Astrocyte of the cerebellum (primary cell): ENCODE measurements around the gene MGRN1.

Experiments
- DNase-seq: peaks from one replicate; pipeline ENCODE4 v3.0.0-alpha.2; 2011; ENCODE audit warnings: low read depth
- H3K4me3 ChIP-seq: 2 replicates; pipeline ENCODE4 v1.5.1; 2011; ENCODE audit warnings: mild to moderate bottlenecking, low read depth, low read length, moderate library complexity
- CTCF ChIP-seq: IDR thresholded peaks from 2 replicates; pipeline ENCODE4 v1.5.1; 2012; ENCODE audit warnings: low read length, low read depth, moderate library complexity, mild to moderate bottlenecking; ENCODE audit errors: missing control alignments
- in situ Hi-C: cut with HindIII; loops from 2 replicates; pipeline ENCODE4 v1.10.0; 2017; ENCODE audit warnings: low sequenced_read_pairs

MGRN1 gene

GRCh38 chr16:4594433-4595410 lies 29.9 kb upstream of the MGRN1 start:
- no peak for TF ChIP-seq CTCF
- H3K4me3 ChIP-seq: no peak overlapping the region
- in situ Hi-C loops: no loop called here
- no peak for DNase-seq

GRCh38 chr16:4597174-4597573 lies 27.5 kb upstream of the MGRN1 start:
- in situ Hi-C loops: no loop called here
- no peak for DNase-seq
- TF ChIP-seq CTCF: no peak

GRCh38 chr16:4599037-4599436 lies 25.6 kb upstream of the MGRN1 start:
- in situ Hi-C loops: no loop called here
- TF ChIP-seq CTCF: no peak
- DNase-seq: no peak
- H3K4me3 ChIP-seq: no peak overlapping the region

More at GRCh38 chr16:4597174-4597573, 27.5 kb upstream of the MGRN1 start:
- no peak overlapping the region for H3K4me3 ChIP-seq

GRCh38 chr16:4599545-4599944 lies 25.1 kb upstream of the MGRN1 start:
- TF ChIP-seq CTCF: no peak
- DNase-seq: no peak
- in situ Hi-C loops: no loop called here
- no peak overlapping the region for H3K4me3 ChIP-seq

GRCh38 chr16:4601036-4601863 lies 23.4 kb upstream of the MGRN1 start:
- no peak for DNase-seq
- TF ChIP-seq CTCF: no peak
- in situ Hi-C loops: no loop called here
- H3K4me3 ChIP-seq: no peak overlapping the region

GRCh38 chr16:4601864-4602186 lies 22.8 kb upstream of the MGRN1 start:
- no peak for TF ChIP-seq CTCF
- no peak overlapping the region for H3K4me3 ChIP-seq
- no peak for DNase-seq
- in situ Hi-C loops: no loop called here
